ENCODE results near the gene RABL2B.

RABL2B gene

DNA sequence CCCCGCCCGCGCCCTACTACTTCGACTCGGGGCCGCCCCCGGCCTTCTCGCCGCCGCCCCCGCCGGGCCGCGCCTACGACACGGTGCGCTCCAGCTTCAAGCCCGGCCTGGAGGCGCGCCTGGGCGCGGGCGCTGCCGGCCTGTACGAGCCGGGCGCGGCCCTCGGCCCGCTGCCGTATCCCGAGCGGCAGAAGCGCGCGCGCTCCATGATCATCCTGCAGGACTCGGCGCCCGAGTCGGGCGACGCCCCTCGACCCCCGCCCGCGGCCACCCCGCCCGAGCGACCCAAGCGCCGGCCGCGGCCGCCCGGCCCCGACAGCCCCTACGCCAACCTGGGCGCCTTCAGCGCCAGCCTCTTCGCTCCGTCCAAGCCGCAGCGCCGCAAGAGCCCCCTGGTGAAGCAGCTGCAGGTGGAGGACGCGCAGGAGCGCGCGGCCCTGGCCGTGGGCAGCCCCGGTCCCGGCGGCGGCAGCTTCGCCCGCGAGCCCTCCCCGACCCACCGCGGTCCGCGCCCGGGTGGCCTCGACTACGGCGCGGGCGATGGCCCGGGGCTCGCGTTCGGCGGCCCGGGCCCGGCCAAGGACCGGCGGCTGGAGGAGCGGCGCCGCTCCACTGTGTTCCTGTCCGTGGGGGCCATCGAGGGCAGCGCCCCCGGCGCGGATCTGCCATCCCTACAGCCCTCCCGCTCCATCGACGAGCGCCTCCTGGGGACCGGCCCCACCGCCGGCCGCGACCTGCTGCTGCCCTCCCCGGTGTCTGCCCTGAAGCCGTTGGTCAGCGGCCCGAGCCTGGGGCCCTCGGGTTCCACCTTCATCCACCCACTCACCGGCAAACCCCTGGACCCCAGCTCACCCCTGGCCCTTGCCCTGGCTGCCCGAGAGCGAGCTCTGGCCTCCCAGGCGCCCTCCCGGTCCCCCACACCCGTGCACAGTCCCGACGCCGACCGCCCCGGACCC is 62.9 kb downstream of the RABL2B start:
- Histone ChIP-seq H3K4me3 (ENCODE audit: low read depth in 1 of 2, low read length in 2 of 2) (no peak overlapping the region), H3K4me1 (ENCODE audit: insufficient read depth, low read length) (no peaks in the 10 kb centered on the region), H3K9ac (ENCODE audit: low read length) (no peak overlapping the region), H3K27ac (ENCODE audit: low read depth, low read length) (no peak overlapping the region), H3K9me3 (ENCODE audit: low read length) (no peaks in the 10 kb centered on the region), H3K36me3 (ENCODE audit: insufficient read depth, low read length) (no peaks in the 10 kb centered on the region), H3K27me3 (ENCODE audit: control insufficient read depth in 1 of 2, insufficient read depth in 2 of 2, low read length in 2 of 2) (peaks cover 0 to 18% of the 10 kb centered on the region in 2 donors)

DNA sequence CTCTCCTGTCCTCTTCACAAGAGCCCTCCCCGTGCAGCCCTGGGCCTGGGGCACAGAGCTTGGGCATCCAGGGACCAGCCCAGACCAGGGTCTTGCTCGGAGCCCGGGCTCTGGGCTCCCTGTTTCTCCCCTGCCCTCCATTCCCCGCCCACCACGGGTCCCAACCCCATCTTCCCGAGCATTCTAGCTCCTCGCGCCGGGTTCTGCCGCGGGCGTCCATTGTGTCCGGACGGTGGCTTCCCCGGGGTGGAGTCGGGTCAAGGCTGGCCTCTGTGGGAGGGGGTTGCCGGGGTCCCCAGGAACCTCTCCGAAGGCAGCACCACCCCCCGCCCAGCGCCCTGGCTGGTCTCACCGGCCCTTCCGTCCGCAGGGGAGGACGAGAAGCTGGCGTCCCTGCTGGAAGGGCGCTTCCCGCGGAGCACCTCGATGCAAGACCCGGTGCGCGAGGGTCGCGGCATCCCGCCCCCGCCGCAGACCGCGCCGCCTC is 63.6 kb downstream of the RABL2B start:
- no peak overlapping the region for H3K9ac ChIP-seq (ENCODE audit: low read length)
- no peaks in the 10 kb centered on the region for H3K9me3 ChIP-seq (ENCODE audit: low read length)
- no peaks in the 10 kb centered on the region for H3K36me3 ChIP-seq (ENCODE audit: insufficient read depth, low read length)
- peaks cover 0 to 18% of the 10 kb centered on the region in 2 donors for H3K27me3 ChIP-seq (ENCODE audit: control insufficient read depth in 1 of 2, insufficient read depth in 2 of 2, low read length in 2 of 2)
- H3K27ac ChIP-seq (ENCODE audit: low read depth, low read length), result no peak overlapping the region
- H3K4me1 ChIP-seq (ENCODE audit: insufficient read depth, low read length), result no peaks in the 10 kb centered on the region
- no peak overlapping the region for H3K4me3 ChIP-seq (ENCODE audit: low read depth in 1 of 2, low read length in 2 of 2)

DNA sequence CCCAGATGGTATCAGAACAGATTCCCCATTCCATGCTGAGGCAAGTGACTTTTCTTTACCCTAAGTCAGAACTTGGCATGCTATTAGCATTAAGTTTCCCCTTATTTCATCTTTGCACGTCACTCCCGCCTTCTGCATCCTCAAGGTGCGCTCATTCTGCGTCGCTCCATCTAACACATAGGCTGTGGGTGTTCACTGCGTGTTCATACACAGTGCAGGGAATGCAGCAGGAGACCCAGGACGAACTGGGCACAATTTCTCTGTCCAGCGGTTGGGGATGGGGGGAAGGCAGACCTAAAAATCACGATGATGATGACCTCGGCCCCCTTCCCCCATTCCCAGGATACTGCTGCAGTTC is 65.1 kb downstream of the RABL2B start:
- no peaks in the 10 kb centered on the region for H3K4me1 ChIP-seq (ENCODE audit: insufficient read depth, low read length)
- H3K4me3 ChIP-seq (ENCODE audit: low read depth in 1 of 2, low read length in 2 of 2), result no peak overlapping the region
- peaks cover 0 to 18% of the 10 kb centered on the region in 2 donors for H3K27me3 ChIP-seq (ENCODE audit: control insufficient read depth in 1 of 2, insufficient read depth in 2 of 2, low read length in 2 of 2)
- no peak overlapping the region for H3K27ac ChIP-seq (ENCODE audit: low read depth, low read length)
- no peaks in the 10 kb centered on the region for H3K36me3 ChIP-seq (ENCODE audit: insufficient read depth, low read length)
- no peak overlapping the region for H3K9ac ChIP-seq (ENCODE audit: low read length)
- H3K9me3 ChIP-seq (ENCODE audit: low read length), result no peaks in the 10 kb centered on the region

DNA sequence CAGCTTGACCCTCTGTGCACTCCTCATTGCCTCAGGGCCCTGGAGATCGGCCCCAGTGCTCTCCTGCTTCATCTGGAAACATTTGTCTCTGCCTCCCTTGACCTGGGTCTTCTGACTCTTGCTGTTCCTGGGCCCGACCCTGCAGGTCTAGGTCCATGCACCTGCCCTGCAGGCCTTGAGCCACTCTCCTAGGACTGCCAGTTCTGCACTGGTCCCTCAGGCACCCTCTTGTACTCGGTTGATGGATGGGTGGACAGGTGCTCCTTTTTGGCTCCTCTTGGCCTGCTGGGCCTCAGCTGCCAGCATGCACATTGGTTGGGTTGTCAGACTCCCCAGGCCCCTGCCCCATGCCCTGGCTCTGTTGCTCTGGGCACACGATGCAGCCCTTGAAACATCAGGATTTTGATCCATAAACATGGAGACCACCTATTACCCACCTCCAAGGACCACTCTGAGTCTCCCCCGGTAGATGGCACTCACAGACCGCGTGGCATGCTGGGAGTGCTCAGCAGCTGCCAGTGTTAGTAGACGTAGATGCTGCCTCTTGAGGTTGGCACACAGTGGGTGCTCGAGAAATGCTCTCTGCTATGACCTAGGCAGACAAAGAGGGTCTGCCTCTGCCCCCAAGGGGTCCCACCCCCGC is 65.6 kb downstream of the RABL2B start:
- no peaks in the 10 kb centered on the region for H3K4me1 ChIP-seq (ENCODE audit: insufficient read depth, low read length)
- no peaks in the 10 kb centered on the region for H3K36me3 ChIP-seq (ENCODE audit: insufficient read depth, low read length)
- no peak overlapping the region for H3K27ac ChIP-seq (ENCODE audit: low read depth, low read length)

More for the DNA sequence above, 65.6 kb downstream of the RABL2B start:
- Histone ChIP-seq H3K9me3 (ENCODE audit: low read length) (no peaks in the 10 kb centered on the region), H3K9ac (ENCODE audit: low read length) (no peak overlapping the region), H3K4me3 (ENCODE audit: low read depth in 1 of 2, low read length in 2 of 2) (no peak overlapping the region), H3K27me3 (ENCODE audit: control insufficient read depth in 1 of 2, insufficient read depth in 2 of 2, low read length in 2 of 2) (peaks cover 0 to 18% of the 10 kb centered on the region in 2 donors)

Data from muscle layer of colon (tissue), 2 donors.